ENCODE measurements around the gene METTL24. TPM values are rescaled to one million over a fixed set of nuclear protein-coding genes. Genes with fewer than 3 reads are reported as not detected.

The METTL24 gene
- total and polyA plus RNA-seq, 9 donors: 2.0 to 13.5 (median 6.6) TPM

- Histone ChIP-seq H3K27me3 (no peaks in the 10 kb centered on the region), H3K9me3 (no peaks in the 10 kb centered on the region), H3K4me3 (no peak overlapping the region), H3K36me3 (no peaks in the 10 kb centered on the region), H3K27ac (no peak overlapping the region), H3K4me1 (ENCODE audit: insufficient read depth) (no peaks in the 10 kb centered on the region)
- DNase-seq: no peak
- TF ChIP-seq CTCF (IDR thresholded peaks at IDR 0.05): no peak
- TF ChIP-seq POLR2A (IDR thresholded peaks at IDR 0.05): no peak
- TF ChIP-seq EP300 (IDR thresholded peaks at IDR 0.05): no peak
- WGBS, 3 donors: 77 to 85% (median 79%) methylated on average over 2 of the region's 2 CpGs
- intact Hi-C loops (cut with DNase I): no loop called here
Measured at GRCh38 chr6:110217266-110217665, 140.9 kb downstream of the METTL24 start.

- no peaks in the 10 kb centered on the region for H3K27me3 ChIP-seq
- no peak for DNase-seq
- no peak overlapping the region for H3K4me3 ChIP-seq
- H3K4me1 ChIP-seq (ENCODE audit: insufficient read depth): no peaks in the 10 kb centered on the region
- intact Hi-C loops (cut with DNase I): no loop called here
- no peak for TF ChIP-seq POLR2A (IDR thresholded peaks at IDR 0.05)
- no peak for TF ChIP-seq EP300 (IDR thresholded peaks at IDR 0.05)
- TF ChIP-seq CTCF (IDR thresholded peaks at IDR 0.05): no peak
- no peaks in the 10 kb centered on the region for H3K9me3 ChIP-seq
- H3K27ac ChIP-seq: no peak overlapping the region
- no peaks in the 10 kb centered on the region for H3K36me3 ChIP-seq
- WGBS, 3 donors: 75 to 77% (median 75%) methylated on average over 5 of the region's 5 CpGs
Measured at GRCh38 chr6:110216140-110216539, 142.0 kb downstream of the METTL24 start.

- H3K9me3 ChIP-seq: no peaks in the 10 kb centered on the region
- TF ChIP-seq EP300 (IDR thresholded peaks at IDR 0.05) (no peak), POLR2A (IDR thresholded peaks at IDR 0.05) (no peak), CTCF (IDR thresholded peaks at IDR 0.05) (no peak)
- intact Hi-C loops (cut with DNase I): no loop called here
- H3K4me1 ChIP-seq (ENCODE audit: insufficient read depth): no peaks in the 10 kb centered on the region
- no peaks in the 10 kb centered on the region for H3K36me3 ChIP-seq
- no peaks in the 10 kb centered on the region for H3K27me3 ChIP-seq
- DNase-seq: no peak
- 69 to 83% (median 82%) methylated on average over 1 of the region's 1 CpG for WGBS, 3 donors
- H3K27ac ChIP-seq: no peak overlapping the region
- H3K4me3 ChIP-seq: no peak overlapping the region
Measured at GRCh38 chr6:110214338-110214737, 143.8 kb downstream of the METTL24 start.

GRCh38 chr6:110211753-110212152 is 146.4 kb downstream of the METTL24 start:
- TF ChIP-seq POLR2A (IDR thresholded peaks at IDR 0.05) (no peak), EP300 (IDR thresholded peaks at IDR 0.05) (no peak), CTCF (IDR thresholded peaks at IDR 0.05) (no peak)
- H3K4me1 ChIP-seq (ENCODE audit: insufficient read depth): no peaks in the 10 kb centered on the region
- H3K27me3 ChIP-seq: no peaks in the 10 kb centered on the region
- whole genome bisulfite sequencing, 3 donors: 93 to 99% (median 97%) methylated on average over 1 of the region's 1 CpG
- H3K9me3 ChIP-seq: no peaks in the 10 kb centered on the region
- DNase-seq: no peak
- H3K4me3 ChIP-seq: no peak overlapping the region
- no peaks in the 10 kb centered on the region for H3K36me3 ChIP-seq
- intact Hi-C loops (cut with DNase I): no loop called here
- H3K27ac ChIP-seq: no peak overlapping the region

- intact Hi-C loops (cut with DNase I): no loop called here
Measured at GRCh38 chr6:110207652-110208051, 150.5 kb downstream of the METTL24 start.

More at GRCh38 chr6:110207652-110208051, 150.5 kb downstream of the METTL24 start:
- WGBS, 3 donors: 96 to 98% (median 96%) methylated on average over 3 of the region's 3 CpGs
- H3K9me3 ChIP-seq: no peaks in the 10 kb centered on the region
- H3K27ac ChIP-seq: no peak overlapping the region
- H3K4me1 ChIP-seq (ENCODE audit: insufficient read depth): no peaks in the 10 kb centered on the region
- H3K36me3 ChIP-seq: no peaks in the 10 kb centered on the region
- DNase-seq: no peak
- no peak overlapping the region for H3K4me3 ChIP-seq
- no peaks in the 10 kb centered on the region for H3K27me3 ChIP-seq
- TF ChIP-seq POLR2A (IDR thresholded peaks at IDR 0.05) (no peak), CTCF (IDR thresholded peaks at IDR 0.05) (no peak), EP300 (IDR thresholded peaks at IDR 0.05) (no peak)

Measured in ovary (tissue), 9 donors.